Measurements from ENCODE around the gene ADK. TPM values are rescaled to one million over a fixed set of nuclear protein-coding genes. Genes with fewer than 3 reads are reported as not detected.

ADK gene
- total and polyA plus RNA-seq, 2 experiments from 2014 or later: 39.9 to 53.0 TPM

- no peak for ATAC-seq
- TF ChIP-seq ZNF462 (CRISPR knock-in tag; IDR thresholded peaks at IDR 0.05) (no peak), EZH2 (IDR thresholded peaks at IDR 0.05; ENCODE audit: low read depth, unreplicated experiment) (no peak), ZNF331 (CRISPR knock-in tag; IDR thresholded peaks at IDR 0.05; ENCODE audit: low read depth) (no peak), POLR2AphosphoS5 (IDR thresholded peaks at IDR 0.05; ENCODE audit: low read depth) (no peak), ZNF114 (CRISPR knock-in tag; IDR thresholded peaks at IDR 0.05) (no peak), NANOG (IDR thresholded peaks at IDR 0.05; ENCODE audit: borderline replicate concordance) (no peak), STAT1 (IDR thresholded peaks at IDR 0.05; ENCODE audit: unreplicated experiment) (no peak), REST (IDR thresholded peaks at IDR 0.05; ENCODE audit: unreplicated experiment) (no peak), JUNB (IDR thresholded peaks at IDR 0.05; ENCODE audit: unreplicated experiment) (no peak), EZH2phosphoT487 (IDR thresholded peaks at IDR 0.05; ENCODE audit: unreplicated experiment) (no peak), CREB1 (CRISPR knock-in tag; IDR thresholded peaks at IDR 0.05; ENCODE audit: low read depth) (no peak)
- TF ChIP-seq, protein P1, sequence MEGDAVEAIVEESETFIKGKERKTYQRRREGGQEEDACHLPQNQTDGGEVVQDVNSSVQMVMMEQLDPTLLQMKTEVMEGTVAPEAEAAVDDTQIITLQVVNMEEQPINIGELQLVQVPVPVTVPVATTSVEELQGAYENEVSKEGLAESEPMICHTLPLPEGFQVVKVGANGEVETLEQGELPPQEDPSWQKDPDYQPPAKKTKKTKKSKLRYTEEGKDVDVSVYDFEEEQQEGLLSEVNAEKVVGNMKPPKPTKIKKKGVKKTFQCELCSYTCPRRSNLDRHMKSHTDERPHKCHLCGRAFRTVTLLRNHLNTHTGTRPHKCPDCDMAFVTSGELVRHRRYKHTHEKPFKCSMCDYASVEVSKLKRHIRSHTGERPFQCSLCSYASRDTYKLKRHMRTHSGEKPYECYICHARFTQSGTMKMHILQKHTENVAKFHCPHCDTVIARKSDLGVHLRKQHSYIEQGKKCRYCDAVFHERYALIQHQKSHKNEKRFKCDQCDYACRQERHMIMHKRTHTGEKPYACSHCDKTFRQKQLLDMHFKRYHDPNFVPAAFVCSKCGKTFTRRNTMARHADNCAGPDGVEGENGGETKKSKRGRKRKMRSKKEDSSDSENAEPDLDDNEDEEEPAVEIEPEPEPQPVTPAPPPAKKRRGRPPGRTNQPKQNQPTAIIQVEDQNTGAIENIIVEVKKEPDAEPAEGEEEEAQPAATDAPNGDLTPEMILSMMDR (conservative IDR thresholded peaks at IDR 0.05; ENCODE audit: low read depth in 2 of 2): no peak
- TF ChIP-seq, protein P2, sequence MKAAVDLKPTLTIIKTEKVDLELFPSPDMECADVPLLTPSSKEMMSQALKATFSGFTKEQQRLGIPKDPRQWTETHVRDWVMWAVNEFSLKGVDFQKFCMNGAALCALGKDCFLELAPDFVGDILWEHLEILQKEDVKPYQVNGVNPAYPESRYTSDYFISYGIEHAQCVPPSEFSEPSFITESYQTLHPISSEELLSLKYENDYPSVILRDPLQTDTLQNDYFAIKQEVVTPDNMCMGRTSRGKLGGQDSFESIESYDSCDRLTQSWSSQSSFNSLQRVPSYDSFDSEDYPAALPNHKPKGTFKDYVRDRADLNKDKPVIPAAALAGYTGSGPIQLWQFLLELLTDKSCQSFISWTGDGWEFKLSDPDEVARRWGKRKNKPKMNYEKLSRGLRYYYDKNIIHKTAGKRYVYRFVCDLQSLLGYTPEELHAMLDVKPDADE (IDR thresholded peaks at IDR 0.05): no peak
These were observed 531.1 kb downstream of the ADK start for GRCh38 chr10:74681917-74682627.

More at GRCh38 chr10:74681917-74682627, 531.1 kb downstream of the ADK start:
- Mint-ChIP-seq H3K27me3 (ENCODE audit: insufficient read depth, low read depth, poor library complexity) (peaks cover 6% of the 10 kb centered on the region), H3K27ac (no peak overlapping the region), H3K4me1 (no peaks in the 10 kb centered on the region), H3K4me3 (no peak overlapping the region), H3K9me3 (no peaks in the 10 kb centered on the region; the same call in 2 of the 3 replicates), H3K36me3 (ENCODE audit: low read depth) (peaks cover 5% of the 10 kb centered on the region; the same call in 1 of the 3 replicates)
- Histone ChIP-seq H3F3A (replicated peaks; ENCODE audit: low read depth) (no peaks in the 10 kb centered on the region), H3K27ac (ENCODE audit: low read depth) (no peak overlapping the region), H3K27me3 (ENCODE audit: insufficient read depth) (no peaks in the 10 kb centered on the region), H3K4me3 (no peak overlapping the region), H4K20me1 (replicated peaks; ENCODE audit: insufficient read depth) (no peaks in the 10 kb centered on the region), H3K4me2 (no peak overlapping the region), H3K9me2 (ENCODE audit: insufficient read depth) (no peaks in the 10 kb centered on the region), H2AFZ (no peak overlapping the region), H3K4me1 (ENCODE audit: insufficient read depth) (no peaks in the 10 kb centered on the region), H3K79me2 (replicated peaks; ENCODE audit: insufficient read depth) (no peaks in the 10 kb centered on the region), H3K36me3 (ENCODE audit: insufficient read depth) (no peaks in the 10 kb centered on the region)
- DNase-seq (ENCODE audit: low spot score): no peak
